Stimulated activated CD4-positive, alpha-beta T cell treated with anti-CD3 and anti-CD28 coated beads, TNF-alpha, amount 100 ng/mL, for 1 hour (primary cell): ENCODE results near the gene EPHA3.
A peak's percentile ranks its signal among the peaks of the same experiment; 100 is the strongest.

Source experiments
- DNase-seq, 3 donors: peaks; one replicate each; pipeline ENCODE4 v3.0.0-alpha.2; 2020; ENCODE audit warnings: low read depth in 3 of 3, low spot score in 1 of 3

Gene EPHA3

DNA sequence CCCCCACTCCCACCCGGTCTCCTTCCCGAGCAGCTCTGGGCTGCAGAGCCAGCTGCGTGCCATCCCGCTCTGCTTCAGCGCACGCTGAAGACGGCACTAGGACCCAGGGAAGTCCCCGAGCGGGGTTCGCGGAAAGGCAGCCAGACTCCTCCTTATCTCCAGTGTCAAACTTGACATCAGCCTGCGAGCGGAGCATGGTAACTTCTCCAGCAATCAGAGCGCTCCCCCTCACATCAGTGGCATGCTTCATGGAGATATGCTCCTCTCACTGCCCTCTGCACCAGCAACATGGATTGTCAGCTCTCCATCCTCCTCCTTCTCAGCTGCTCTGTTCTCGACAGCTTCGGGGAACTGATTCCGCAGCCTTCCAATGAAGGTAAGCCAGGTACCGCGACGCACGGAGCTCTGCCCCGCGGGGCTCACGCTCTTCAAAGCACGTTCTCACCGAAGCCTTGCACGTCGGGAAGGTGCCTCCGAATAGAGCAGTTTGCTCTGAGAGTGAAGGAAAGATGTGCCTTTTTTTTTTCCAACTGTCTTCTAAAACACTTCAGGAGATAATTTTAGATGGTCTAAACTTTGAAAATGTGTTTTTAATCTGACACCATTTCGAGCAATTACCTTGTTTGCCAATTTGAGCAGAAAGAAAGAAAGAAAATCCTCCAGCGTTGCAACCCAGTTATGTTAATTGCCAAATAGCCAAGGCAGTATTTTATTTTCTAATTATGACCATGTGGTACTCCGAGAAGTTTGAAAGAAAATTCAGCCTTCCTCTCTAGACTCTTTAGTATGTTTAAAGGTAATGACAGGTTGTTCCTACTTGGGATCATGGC is at the start of gene EPHA3:
Gene EPHA3 (plus strand): TSS at position 161 of the 830 bp plus-strand sequence. CDS start 128 bp downstream, at position 289.
- DNase-seq, result peak in 1 of 3 donors; percentile 24

DNA sequence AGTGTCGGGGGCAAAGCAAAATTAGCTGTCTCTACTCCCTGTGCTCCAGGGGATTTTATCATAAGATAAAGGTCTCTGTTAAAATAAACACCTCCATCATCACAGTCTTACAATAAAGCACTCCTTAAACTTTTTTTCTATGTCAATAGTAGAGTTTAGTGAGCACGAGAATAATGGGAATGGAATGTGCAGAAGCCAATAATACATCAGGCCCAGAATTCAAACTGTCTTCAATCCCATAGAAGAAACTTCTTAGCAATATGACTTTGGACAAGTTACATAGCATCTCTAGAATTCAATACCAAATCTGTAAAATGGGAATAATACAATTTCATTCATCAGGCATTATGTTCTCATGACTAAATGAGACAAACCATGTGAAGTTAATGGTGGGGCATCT is 49.0 kb upstream of the EPHA3 start:
- DNase-seq, result no peak

DNA sequence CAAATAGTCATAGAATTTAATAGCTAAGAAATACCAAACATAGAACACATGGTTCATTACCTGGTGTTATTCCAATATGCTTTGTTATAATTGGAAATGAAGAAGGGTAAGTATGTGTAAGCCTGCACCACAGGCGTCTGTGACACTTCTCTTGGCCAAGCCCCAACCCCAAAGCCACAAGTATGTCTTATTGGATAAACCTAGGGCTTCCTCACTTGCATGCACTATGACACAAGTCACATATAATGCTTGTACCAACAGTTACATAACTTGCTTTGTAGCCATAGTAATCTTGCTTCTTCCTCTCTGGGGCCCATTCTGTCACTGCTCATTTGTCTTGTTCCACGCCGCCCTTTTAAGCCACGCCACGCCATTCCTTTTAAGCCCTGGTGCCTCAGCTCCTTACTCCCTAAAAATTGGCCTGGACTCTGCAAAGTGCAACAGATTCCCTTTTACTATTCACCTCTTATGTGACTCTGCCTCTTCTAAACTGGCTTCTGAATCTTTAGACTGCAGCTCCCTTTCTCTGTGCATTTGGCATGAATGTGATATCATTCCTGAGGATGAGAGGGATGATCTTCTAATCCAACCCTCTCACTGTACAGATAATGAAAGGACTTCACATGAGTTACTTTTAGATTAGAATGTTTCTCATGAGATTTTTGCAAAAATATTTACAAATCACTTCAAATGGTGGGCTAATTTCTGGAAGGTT is 48.1 kb upstream of the EPHA3 start:
- no peak for DNase-seq

DNA sequence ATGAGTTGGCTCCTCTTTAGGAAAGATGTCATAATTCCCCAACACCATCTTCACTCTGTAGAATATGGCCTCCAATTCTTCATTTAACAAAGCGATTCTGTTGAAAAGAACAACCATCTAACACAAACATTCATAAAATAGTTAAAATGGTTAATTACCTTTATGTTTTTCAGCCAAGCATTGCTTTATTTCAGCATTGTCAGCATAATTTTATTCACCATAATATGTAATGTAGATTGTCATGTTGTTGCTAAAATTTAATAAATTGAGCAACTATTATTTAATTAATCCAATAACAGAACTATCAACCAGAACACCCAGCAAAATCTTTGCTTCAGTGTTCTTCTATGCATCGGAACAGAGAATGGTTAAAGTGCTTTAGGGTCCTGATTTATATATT is 46.2 kb upstream of the EPHA3 start:
- DNase-seq, result no peak

DNA sequence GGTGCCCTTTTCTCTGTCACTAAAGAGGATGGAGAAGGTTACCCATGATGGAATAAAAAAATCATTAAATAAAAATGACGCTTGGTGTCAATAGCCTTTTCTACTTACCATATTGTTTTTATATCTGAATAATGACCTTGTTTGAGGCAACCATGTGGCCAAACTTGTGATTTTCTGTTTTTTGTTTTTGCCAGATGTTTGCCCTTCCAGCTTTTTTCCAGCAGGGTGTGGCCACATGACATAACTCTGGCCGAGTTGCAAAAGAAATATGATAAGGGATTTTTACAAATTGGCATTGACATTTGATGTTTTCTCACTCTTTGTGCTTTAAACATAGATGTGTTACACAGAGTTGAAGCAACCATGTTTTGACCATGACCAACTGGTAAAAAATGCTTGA is 39.7 kb upstream of the EPHA3 start:
- no peak for DNase-seq

DNA sequence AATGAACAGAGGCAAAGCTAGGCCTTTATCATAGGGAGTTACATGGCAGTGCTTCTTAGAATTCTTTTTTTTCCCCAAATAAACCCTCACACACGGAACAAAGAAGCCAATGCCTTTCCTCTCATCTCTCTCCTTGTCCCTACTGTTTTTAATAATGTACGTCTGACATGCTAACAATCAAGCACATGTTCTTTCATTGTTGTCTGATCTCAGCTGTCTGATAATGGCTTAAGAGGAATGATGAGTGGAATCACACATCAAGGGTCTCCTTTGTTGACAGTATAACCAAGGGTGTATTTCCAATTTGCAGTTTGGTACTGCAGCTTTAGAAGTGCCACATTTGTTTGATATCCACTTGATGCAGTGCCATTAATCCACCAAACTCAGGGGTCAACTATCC is 34.8 kb upstream of the EPHA3 start:
- no peak for DNase-seq

DNA sequence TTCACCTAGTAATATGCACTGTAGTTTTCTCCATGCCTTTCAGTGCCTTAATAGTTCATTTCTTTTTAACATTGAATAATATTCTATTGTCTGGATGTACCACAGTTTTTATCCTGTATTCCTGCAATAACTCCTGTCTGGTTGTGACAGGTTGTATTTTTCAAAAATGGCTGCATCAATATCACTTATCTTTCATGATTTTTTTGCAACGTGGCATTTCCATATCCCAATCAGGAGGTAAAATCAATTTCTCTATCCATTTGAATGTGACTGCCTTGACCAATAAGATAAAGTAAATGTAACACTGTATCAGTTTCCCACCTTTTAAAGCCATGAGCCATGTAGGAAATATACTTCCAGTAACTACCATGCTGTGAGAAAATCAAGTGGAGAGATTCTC is 27.5 kb upstream of the EPHA3 start:
- no peak for DNase-seq

DNA sequence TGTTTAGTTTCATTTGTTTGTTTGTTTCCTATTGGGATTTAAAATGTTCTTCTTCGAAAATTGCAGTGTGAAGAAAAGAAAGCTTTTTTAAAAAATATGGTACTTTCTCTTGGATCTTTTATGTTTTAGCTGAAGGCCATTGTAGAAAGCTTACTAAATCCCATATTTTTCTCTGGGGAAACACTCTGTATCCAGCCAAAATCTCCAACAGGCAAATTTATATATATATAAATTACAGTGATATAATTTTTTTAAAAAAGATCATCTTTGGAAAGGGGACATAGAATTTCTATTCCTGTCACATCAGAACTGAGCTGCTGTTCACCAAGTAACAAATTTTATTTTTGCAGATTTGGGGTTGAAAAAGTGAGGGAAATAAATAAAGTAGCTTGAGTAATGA is 19.6 kb upstream of the EPHA3 start:
- no peak for DNase-seq

DNA sequence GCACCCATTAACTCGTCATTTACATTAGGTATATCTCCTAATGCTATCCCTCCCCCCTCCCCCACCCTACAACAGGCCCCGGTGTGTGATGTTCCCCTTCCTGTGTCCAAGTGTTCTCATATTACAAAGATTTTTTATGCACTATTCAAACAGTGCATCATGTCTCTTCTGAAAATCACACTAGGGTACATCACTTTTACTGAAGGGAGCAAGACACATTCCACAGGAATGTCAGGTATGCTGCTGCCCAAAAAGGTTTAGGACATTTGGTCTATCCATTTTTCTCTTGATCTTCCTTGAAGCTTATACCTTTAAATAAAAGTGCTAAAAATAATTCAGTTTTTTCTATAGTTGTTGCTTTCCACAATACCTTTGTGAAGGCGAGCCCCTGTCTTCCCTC is 9.2 kb upstream of the EPHA3 start:
- no peak for DNase-seq

DNA sequence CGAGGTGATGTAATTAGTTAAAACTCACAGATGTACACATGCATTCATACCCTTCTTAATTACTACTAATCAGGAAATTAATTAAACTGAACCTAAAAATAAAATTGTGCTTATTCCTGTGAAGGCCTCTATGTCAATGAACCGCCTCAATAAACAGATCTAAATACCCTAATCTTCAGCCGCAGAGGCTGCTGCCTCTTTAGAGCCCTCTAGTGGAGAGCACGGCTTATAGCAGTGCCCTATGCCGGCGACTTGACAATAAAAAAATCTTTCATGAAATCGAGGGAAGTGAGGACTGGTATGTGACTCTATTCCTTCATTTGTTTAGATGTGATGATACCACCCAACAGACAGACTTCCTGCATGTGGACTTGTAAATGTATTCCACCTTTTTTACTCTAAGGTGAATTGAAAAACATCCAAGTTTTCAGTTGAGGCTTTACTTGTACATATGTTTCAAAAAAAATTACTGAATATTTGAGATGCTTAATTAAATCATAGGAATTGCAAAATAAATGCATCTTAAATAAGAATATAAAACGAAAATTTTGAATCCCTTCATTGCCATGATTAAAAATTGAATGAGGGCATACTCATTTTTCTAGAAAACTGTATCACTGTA is 8.3 kb upstream of the EPHA3 start:
- no peak for DNase-seq

DNA sequence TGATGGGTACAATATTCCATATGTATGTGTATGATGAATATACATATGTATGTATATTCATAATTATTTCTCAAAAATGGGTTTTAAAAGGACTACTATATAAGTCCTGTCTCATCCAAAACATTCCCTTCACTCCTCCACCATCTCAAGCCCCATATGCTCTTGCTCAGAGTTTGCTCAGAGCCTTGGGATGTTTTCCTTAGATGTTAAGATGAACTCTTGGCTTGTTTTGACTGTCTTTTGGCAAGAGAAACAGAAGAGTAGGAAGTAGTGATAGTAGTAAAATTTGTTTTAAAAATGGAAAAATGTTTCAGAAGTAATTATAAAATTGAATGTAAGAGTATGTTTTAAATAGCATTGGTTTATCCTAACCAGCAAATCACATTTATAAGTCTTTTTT is 6.2 kb upstream of the EPHA3 start:
- DNase-seq, result no peak

DNA sequence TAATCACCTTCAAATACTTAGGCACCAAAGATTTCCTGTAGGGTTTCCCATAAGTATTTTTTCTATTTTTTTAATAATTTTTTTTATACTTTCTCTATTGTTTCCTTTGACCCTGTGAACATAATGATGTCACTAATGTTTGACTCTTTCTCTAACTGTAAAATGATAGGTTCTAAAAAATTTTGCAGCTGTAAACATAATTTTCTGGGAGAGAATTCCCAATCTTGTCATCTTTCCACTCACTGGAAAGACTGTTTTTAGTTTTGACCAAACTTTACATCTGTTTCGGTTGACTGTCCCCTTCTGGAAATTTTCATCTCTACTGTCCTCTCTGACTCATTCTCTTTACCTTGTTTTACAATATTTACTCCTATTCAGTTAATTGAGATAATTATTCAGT is 5.5 kb upstream of the EPHA3 start:
- DNase-seq, result no peak

DNA sequence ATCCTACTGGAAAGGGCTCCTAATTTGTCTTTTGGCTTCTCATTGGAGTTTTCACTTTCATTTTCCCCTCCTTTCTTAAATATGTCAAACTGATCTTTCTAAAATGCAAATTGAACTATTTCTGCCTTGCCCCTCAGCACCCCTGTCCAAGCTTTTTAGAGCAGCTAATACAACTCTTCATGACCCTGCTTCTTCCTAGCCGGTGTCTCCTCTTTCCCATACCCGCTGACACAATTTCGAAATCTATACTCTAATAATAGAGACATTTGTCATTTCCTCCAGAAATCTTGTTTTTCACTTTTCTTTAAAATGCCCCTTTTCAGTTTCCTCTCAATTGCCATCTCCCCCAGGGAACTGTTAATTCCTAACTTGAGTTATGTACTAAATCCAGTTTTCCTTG is 2.9 kb upstream of the EPHA3 start:
- DNase-seq, result no peak

DNA sequence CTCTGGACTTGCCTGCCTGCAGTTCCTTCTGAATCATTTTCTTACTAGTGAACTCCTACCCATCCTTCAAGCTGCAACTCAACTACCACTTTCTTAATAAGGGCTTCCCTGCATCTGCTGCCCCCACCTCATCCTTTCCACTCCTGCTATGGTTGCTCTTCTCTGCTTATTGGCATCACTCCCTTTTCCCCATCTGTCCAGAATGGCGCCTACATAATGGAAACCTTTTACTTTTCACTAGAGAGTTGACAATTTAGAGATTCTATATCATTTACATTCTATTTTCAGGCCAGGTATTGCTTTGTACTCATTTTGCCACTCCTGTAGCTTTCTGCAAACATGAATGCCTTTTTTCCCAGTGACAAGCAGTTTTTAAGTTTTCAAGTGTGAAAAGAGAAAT is 1.9 kb upstream of the EPHA3 start:
- DNase-seq, result no peak

DNA sequence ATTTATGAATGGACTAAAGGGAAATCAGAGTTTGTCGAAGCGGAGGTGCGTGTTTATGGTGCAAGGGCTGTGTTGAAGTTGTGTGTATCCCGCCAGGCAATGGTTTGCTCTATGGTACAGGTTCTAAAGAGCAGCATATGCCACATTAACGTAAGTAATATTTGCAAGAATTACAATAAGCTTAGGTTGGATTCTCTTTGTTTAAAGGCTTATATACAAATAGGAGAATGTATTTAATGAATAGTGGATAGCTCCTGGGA is 800 bp downstream of the EPHA3 start:
- DNase-seq, result no peak

DNA sequence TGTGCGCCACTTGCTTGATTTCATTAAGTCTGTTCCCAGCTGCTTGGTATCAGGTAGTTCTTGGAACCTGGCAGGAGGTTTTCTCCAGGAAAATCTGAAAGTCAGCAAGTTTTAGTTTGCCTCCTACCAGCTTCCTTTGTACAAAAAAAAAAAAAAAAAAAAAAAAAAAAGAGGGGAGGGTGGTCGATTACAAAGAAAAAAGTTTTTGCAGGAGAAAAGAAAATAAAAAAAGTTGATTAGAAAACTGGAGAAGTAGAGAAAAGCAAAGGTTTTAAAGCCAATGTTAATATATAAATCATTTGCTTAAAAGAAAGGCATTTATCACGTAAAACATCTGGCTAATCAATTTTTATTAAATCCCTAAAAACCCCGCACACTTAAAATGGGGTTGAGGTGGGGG is 5.9 kb downstream of the EPHA3 start:
- DNase-seq, result no peak

DNA sequence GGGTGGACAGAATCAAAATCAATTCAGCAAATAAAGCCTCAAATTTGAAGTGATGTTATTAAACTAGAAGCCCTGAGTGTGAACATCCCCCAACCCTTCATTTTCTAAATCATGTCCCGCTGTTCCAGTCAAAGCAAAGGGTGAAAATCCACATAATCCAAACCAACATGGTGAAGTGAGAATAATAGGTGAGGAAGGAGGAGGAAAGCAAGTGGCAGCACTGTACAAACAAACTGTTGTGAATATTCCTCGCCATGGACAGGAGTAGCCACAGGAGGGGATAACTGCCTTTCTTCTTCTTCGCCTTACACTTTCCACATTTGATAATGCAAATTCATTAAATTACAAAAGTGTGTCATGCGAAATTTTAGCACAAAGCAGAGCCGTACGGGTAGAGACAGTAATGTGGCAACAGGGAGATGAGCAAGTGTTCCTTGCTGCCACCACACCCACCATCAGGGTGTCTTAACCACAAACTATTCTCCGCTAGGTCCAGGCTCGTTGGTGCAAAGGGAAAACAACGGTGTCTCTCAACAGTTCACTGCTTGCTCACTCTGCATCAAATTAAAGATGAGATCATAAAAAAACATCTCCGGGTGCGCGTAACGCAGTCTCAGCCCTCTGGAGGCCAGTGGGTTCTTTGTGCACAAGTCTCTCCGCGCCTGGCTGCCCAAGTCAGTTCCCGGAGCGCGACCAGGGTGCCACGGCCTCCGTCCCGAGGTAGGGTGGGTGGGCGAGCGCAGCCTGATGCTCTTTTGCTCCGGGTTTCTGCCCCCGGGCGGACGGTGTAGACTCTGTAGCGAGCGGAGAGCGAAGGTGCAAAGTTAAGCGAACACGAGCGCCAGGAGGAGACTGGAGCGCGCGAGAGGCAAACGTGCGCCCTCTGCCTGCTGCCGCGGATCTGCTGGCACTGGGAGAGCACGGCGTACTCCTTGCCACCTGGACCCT is 6.7 kb downstream of the EPHA3 start:
- DNase-seq, result no peak

DNA sequence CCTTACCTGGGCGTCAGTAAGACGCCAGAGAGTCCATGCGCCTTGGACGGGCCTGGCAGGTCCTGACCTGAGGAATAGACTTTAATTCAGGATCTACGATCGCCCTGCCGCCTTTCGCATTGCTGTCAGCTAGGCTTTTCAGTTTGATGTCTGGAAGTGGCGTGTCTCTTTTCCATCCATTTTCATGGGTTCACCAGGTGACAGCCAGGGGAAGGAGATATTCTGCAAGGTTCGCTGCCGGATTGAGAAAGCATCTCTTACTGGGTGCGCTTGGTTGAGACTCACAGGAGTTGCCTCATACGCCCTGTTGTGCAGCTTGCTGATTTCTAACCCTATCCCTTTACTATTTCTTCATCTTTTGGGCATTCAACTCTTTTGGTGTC is 7.4 kb downstream of the EPHA3 start:
- DNase-seq, result no peak

DNA sequence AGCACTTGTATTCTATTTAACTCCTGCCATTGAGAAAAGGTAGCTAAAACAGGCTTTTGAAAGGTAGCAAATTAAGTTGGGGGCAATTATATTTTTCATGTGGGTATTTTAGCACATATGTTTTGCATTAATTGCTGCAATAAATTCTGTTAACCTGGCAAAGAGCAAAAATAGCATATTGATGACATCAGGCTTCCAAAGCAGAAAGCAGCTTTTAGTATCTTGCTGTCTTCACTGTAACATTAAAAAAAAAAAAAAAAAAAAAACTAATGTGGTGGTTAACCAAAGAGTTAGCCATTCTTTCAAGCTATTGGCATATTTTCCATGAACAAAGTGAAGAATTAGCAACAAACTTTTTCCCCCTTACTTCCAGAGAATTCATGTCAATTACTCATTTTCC is 9.1 kb downstream of the EPHA3 start:
- no peak for DNase-seq

DNA sequence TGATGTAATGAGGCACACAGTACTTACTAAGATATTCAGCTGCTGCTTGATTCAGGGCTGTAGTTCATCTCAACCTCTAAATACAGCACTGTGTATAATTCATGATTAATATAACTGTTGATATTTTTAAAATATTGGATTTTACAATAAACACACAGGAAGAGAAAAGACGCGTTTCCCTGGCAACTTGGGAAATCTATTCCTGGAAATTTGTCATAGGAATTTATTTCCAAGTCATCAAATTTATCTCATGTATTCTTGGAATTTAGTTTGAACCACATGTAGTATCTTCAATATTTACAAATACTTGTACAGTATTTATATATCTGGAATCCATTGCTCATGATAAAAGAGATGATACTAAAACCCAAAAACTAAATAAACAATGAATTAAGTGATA is 30.6 kb downstream of the EPHA3 start:
- no peak for DNase-seq

DNA sequence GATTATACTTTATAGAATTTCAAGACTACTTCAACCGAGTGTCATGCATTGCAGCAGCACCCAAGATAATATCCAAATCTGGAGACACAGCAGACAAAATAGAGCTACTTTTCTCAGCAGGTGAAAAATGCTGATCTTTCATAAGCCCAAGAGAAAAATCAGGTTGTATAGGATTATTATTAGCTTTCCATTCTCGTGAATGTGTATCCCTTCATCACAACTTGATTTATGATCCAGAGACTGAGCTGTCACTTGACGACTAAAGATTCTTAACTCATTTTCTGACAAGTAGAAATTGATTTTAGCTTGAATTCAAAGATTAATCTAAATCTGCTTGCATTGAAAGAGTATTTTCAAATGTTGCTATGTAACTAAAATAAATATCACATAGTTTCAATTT is 32.4 kb downstream of the EPHA3 start:
- DNase-seq, result no peak

DNA sequence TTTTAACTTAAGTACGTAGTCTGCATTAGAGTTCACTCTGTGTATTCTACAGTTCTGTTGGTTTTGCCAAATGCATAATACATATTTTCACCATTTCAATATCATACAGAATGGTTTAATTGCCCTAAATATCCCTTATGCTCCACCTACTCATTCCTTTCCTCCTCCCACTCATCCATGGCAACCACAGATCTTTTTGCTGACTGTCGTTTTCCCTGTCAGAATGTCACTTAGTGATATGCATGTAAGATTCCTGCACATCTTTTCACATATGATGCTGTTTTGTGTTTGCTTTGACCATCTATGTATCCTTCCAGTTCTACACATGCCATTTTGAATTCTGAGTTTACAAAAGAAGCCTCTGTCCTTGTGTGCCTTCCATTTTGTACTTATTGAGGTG is 36.7 kb downstream of the EPHA3 start:
- no peak for DNase-seq
